HG02623 (cell line): ENCODE data around the gene C1QL4.

Experiments used
- ATAC-seq: cut with Tn5 transposase; IDR thresholded peaks from one replicate; pipeline ENCODE4 v1.9.1; 2021; ENCODE audit warnings: moderate library complexity; ENCODE audit not compliant: unreplicated experiment

Gene C1QL4

DNA sequence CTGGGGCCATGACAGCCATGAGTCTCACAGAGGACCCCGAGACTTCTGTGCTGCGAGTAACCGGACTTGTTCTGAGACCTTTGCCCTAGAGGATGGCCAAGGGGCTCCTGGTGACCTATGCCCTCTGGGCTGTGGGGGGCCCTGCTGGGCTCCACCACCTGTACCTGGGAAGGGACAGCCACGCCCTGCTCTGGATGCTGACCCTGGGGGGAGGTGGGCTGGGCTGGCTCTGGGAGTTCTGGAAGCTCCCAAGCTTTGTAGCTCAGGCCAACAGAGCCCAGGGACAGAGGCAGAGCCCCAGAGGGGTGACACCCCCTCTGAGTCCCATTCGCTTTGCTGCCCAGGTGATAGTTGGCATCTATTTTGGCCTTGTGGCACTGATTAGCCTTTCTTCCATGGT lies 11.8 kb upstream of the C1QL4 start:
- ATAC-seq = no peak

- no peak for ATAC-seq
These were observed 10.6 kb upstream of the C1QL4 start for GRCh38 chr12:49347311-49348193.

DNA sequence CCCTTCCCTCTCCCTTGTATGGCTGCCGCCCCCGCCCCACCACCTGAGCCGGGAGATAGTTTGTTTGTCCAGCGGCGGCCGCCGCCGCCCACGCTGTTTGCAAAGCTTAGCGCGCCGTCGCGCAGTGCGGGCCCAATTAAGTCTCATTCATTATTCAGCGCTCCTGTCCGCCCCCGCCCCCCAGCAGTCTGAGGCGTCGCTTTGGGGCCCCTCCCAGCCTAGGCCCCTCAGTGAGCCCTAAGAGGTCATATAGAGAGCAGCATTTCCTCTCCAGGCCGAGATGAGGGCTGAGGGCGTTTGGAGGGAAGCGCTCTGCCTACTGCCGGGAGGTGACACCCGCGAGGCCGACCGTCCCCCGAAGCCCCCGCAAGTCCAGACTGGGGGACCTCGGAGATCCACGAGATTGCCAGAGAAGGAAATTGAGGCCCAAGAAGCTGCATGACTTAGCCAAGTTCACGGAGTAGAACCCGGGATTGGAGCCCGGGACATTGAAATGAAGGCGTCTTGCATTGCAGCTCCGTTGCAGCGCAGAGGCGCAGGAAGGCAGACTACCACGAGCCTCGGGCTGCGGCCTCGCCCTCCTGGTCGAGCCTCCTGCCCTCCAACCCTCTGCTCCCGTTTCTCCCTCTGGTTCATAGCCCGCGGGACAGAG lies 9.8 kb upstream of the C1QL4 start, which contains the start of gene DNAJC22:
DNAJC22 (plus strand) TSS at position 230 of the 652 bp plus-strand sequence. CDS start 1,985 bp downstream, outside the sequence.
- no peak for ATAC-seq

DNA sequence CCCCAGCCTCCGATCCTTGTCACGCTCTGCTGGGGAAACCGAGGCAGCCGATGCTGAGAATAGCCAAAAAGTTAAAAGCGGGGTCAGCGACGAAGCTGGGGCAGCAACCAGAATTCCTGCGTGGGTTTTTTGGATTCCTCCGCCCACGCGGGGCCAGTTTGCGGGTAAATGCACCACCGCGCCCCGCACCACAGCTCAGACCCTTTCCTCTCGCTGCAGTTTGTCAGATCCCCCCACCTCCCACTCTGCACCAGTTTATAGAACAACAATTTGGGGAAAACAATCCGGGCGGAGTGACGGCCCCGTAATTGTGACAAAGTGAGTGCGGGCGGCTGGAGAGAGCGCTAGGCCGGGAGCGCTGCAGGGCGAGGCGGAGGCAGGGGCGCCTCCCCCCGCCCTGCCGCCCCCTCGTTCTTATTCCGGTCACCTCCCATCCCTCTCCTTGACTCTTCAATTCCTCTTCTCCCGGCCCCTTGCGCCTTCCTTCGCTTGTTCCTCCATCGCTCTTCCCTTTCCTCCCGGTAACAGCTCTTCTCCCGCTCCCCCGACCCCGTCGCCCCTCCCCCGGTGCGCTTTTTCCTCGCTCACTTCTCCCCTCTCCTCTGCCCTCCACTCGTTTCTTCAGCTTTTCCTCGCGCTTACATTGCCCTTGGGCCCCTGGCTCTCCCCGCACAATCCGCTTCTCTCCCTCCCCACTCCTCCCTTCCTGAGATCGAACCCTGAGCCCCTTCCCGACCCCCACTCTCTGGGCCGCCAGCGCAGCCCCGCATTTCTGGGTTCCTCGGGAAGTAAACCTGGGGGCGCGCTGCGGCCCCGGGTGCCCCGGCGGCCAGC lies 9.1 kb upstream of the C1QL4 start:
- no peak for ATAC-seq

- ATAC-seq = no peak
These were observed 8.2 kb upstream of the C1QL4 start for GRCh38 chr12:49345051-49345824.

DNA sequence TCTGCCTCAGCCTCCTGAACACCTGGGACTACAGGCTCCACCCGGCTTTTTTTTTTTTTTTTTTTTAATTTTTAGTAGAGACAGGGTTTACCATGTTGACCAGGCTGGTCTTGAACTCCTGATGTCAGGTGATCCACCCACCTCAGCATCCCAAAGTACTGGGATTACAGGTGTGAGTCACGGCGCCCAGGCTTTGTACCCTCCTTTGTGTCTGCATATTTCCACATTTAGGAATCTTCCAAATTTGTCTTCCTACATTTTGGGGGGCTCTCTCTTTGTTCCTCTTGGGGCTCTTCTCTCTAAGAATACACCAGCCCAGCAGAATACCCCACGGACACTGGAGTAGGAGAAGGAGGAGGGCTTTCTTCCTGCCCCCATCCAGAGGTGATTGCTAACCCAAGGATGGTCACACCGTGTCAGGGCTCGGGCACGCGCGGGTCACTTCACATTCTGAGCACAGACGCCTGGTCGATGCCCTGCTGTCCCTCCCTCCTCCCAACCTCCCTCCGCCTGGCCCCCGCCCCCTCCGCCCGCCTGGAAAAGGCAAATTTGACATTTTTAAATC lies 7.6 kb upstream of the C1QL4 start:
- ATAC-seq = no peak

DNA sequence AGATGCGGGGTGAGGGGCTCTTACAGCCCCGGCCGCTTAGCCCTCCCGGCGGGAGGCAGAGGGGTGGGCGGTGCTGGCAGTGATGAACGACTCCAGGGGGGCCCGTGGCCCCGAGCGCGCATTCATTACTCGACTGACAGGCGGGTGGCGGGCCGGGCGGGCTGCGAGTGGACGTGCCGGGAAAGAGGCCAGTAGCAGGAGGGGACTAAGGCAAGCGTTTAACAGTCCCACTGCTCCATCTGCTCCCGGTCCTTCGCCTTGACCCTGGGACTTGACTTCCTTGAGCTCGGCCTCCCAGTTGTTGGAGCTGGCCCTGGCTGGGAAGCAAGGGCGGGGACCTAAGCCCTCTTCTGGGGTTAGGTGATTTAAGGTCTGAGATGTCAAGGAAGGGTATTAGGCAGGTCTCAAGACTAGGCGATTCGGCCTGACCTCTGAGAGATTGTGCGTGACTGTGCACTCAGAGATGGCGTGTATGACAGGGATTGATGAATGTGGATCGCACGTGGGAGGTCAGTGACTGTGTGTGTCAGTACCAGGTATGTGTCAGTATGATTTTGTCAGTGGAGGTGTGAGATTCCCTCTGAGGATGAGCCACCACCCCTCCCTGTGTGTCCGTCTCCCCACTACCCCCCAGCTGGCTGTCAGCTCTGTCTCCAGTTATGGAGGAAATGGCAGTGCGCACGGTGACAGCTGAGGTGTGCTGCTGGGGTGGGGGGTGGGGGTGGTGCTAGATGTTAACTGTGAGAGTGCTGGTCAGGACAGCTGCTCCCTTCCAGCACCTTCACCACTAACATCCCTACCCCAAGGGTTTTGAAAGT lies 6.1 kb upstream of the C1QL4 start:
- ATAC-seq = no peak

- ATAC-seq = peak; percentile 46
These were observed 5.3 kb upstream of the C1QL4 start for GRCh38 chr12:49342066-49342913.

DNA sequence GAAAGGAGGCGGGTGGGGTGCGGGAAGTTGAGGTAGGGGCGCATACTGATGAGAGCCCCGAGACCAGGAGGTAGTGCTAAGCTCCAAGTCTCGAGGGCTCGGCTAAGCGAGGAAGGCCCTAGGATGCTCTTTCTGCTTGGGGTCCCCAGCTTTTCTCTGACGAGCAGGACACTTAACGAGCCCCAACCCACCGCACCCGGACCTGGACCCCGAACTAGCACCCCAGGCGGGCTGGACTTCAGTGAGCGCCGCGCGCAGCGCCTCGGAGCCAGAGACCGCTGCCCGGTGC lies 4.7 kb upstream of the C1QL4 start:
- ATAC-seq = no peak

GRCh38 chr12:49340971-49341776 lies 4.2 kb upstream of the C1QL4 start:
- ATAC-seq = no peak

- ATAC-seq = no peak
These were observed 3.3 kb upstream of the C1QL4 start for GRCh38 chr12:49340095-49340870.

DNA sequence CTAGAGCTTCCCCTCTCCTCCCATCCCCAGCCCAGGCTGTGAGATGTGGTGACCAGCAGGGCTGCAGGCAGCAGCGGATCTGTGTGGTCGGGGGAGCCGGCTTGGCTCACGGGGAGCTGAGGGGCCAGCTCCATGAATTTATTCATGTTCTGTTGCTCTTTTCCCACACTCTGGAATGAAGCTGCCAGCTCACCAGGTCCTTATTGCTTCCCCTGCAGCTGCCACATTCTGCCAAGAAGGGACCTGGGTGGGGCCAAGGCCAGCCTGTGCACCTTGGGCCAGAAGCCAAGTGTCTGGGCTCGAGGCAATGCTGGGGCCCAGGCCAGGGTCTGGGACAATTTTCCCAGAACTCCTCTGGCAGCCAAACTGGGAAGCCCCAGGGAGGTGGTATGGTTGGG lies 2.5 kb upstream of the C1QL4 start:
- ATAC-seq = no peak

DNA sequence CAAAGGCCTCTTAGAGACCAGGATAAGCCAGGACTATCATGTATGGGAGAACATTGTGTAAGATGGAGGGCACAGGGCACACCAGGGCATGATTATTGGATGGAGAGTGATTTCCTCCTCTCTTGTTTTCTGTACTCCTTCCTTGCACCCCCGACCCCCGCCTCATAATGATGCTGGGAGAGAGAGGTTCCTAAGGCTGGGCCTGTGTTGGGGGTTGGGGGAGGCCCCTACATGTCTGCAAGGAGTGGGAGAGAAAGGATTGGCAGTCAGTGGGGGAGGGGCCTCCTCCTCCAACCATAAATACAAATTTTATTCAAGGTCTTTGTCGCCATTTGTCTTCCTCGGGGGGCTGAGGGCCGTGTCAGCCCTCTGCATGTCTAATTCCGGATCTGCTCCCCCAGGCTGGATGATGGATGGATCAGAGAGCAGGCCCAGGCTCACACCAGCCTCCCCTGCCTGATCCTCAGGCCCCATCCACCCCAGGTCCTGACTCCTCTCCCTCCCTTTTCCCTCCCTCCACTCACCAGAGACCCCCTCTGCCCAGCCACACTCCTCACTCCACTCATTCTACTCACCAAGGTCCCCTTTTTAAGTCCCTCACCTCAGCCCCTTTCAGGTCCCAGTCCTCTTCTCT lies 2.0 kb upstream of the C1QL4 start:
- ATAC-seq = no peak

- ATAC-seq = no peak
These were observed 888 bp downstream of the C1QL4 start for GRCh38 chr12:49335955-49336644.

DNA sequence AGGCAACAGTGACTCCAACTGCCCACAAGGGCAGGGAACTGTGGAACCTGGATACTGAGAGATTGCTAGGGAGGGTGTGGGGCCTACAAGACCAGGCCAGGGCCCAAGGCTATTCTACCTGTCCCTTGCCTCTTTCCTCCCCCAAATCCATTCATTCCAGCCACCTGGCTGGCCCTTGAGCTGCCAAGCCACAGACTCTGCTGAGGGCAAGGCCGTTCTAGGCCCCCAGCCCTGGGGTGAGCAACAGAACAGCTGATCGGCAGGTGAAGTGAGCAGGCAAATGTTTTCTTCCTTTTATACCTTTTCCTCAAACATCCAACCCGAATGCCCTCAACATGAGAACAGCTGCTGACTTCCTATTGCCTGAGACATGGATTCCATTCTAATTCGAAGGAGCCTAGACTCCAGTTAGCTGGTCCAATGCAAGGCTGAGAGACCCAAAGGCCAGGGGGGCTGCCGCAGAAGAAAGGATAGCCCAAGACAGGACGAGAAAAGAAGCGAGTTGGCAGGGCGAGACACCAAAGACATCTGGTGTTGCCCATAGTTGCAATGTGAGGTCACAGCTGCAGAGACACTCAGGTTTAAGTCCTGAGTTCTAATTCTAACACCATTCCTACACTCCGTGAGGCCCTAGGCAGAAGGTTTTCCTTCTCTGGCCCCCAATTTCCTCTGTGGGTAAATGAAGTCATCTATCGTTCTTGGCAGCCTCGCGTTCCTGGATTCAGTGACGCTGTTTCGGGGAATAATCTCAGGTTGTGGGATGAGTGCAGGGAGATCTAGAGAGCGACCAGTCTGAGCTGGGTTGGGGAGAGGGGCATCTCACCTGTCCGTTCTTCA lies 1.7 kb downstream of the C1QL4 start:
- no peak for ATAC-seq
